Thyroid gland (tissue), 4 donors: ENCODE measurements around the gene ASIC2.

ENCODE experiments used
- POLR2A ChIP-seq, 2 donors: fragments of 450-650 bp; IDR thresholded peaks; one replicate each; pipeline ENCODE4 v1.6.1; 2017; ENCODE audit warnings: antibody characterized with exemption in 2 of 2, mild to moderate bottlenecking in 2 of 2, moderate library complexity in 1 of 2
- TF ChIP-seq, protein P1 (sequence below), 6 experiments: fragments of 200-600 bp in 3 of 6; fragments of 450-650 bp in 3 of 6; sonication (generic) in 3 of 6; IDR thresholded peaks; one replicate each; pipeline ENCODE4 v1.5.1; 2016 to 2019; ENCODE audit warnings: antibody characterized with exemption in 6 of 6, mild to moderate bottlenecking in 2 of 6, inconsistent platforms in 1 of 6, moderate library complexity in 1 of 6

DNA sequence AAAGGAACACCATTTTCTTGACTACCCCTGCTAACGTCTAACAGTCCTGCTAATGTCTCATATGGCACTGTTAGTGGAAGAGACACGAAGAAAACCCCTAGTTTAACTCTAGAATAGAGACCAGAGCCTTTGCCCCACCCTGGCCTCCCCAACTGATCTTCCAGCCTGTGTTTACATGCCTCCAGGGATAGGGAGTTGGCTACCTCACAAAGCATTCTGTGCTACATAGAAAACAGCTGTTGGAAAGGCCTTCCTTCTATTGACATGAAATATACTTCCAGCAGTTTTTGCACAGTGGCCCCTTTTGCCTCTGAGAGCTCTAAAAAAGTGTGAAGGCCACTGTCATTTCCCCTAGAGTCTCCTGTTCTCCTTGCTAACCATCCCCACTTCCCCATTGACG lies 73.1 kb downstream of the ASIC2 start:
- TF ChIP-seq, protein P1, sequence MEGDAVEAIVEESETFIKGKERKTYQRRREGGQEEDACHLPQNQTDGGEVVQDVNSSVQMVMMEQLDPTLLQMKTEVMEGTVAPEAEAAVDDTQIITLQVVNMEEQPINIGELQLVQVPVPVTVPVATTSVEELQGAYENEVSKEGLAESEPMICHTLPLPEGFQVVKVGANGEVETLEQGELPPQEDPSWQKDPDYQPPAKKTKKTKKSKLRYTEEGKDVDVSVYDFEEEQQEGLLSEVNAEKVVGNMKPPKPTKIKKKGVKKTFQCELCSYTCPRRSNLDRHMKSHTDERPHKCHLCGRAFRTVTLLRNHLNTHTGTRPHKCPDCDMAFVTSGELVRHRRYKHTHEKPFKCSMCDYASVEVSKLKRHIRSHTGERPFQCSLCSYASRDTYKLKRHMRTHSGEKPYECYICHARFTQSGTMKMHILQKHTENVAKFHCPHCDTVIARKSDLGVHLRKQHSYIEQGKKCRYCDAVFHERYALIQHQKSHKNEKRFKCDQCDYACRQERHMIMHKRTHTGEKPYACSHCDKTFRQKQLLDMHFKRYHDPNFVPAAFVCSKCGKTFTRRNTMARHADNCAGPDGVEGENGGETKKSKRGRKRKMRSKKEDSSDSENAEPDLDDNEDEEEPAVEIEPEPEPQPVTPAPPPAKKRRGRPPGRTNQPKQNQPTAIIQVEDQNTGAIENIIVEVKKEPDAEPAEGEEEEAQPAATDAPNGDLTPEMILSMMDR (IDR thresholded peaks at IDR 0.05), result no peak
- TF ChIP-seq POLR2A (IDR thresholded peaks at IDR 0.05), result no peak
